GM19240 (cell line): ENCODE data around the gene DNAJC8.

Experiments
- DNase-seq: peaks from one replicate; pipeline ENCODE4 v3.0.0; 2011; ENCODE audit warnings: low spot score; ENCODE audit not compliant: insufficient read length

Gene DNAJC8

GRCh38 chr1:28205243-28205642 lies 27.6 kb downstream of the DNAJC8 start:
- no peak for DNase-seq

- no peak for DNase-seq
These were observed 32.5 kb downstream of the DNAJC8 start for GRCh38 chr1:28200234-28200873.

GRCh38 chr1:28199328-28200233 lies 33.2 kb downstream of the DNAJC8 start:
- peak; percentile 76 for DNase-seq

- no peak for DNase-seq
These were observed 35.0 kb downstream of the DNAJC8 start for GRCh38 chr1:28197682-28198415.

- no peak for DNase-seq
These were observed 36.5 kb downstream of the DNAJC8 start for GRCh38 chr1:28196330-28196729.

- no peak for DNase-seq
These were observed 37.0 kb downstream of the DNAJC8 start for GRCh38 chr1:28195780-28196179.

- no peak for DNase-seq
These were observed 38.3 kb downstream of the DNAJC8 start for GRCh38 chr1:28194326-28195035.

GRCh38 chr1:28193701-28194161 lies 39.1 kb downstream of the DNAJC8 start:
- no peak for DNase-seq

- no peak for DNase-seq
These were observed 41.7 kb downstream of the DNAJC8 start for GRCh38 chr1:28190996-28191645.

GRCh38 chr1:28190337-28190979 lies 42.4 kb downstream of the DNAJC8 start:
- DNase-seq: no peak

GRCh38 chr1:28185071-28185470 lies 47.8 kb downstream of the DNAJC8 start:
- DNase-seq: no peak

- no peak for DNase-seq
These were observed 52.2 kb downstream of the DNAJC8 start for GRCh38 chr1:28180306-28181305.

GRCh38 chr1:28178690-28179485 lies 53.9 kb downstream of the DNAJC8 start:
- no peak for DNase-seq

- DNase-seq: peak; percentile 31
These were observed 56.0 kb downstream of the DNAJC8 start, which contains the start of gene PTAFR for GRCh38 chr1:28176492-28177470. TSS of gene PTAFR (minus strand) at chr1:28176690. CDS start at chr1:28151021, 25,669 bp downstream.

- DNase-seq: no peak
These were observed 56.8 kb downstream of the DNAJC8 start for GRCh38 chr1:28175955-28176485.

- DNase-seq: no peak
These were observed 58.9 kb downstream of the DNAJC8 start for GRCh38 chr1:28173980-28174297.
